Peyer's patch (tissue), 4 donors: ENCODE results near the gene CEMIP. TPM values are rescaled to one million over a fixed set of nuclear protein-coding genes. Genes with fewer than 3 reads are reported as not detected.

ENCODE experiments used
- DNase-seq, 3 donors: peaks; one replicate each; pipeline ENCODE4 v3.0.0-alpha.2; 2017 to 2019
- H3K27ac ChIP-seq, 4 donors: fragments of 200-600 bp; sonication (generic); one replicate each; pipeline ENCODE4 v1.5.1; 2016 to 2019
- H3K27me3 ChIP-seq, 2 donors: fragments of 200-600 bp; sonication (generic); one replicate each; pipeline ENCODE4 v1.5.1; 2019
- H3K36me3 ChIP-seq, 3 donors: fragments of 200-600 bp; sonication (generic); one replicate each; pipeline ENCODE4 v1.5.1; 2016 to 2019
- H3K4me1 ChIP-seq, 4 donors: fragments of 200-600 bp; sonication (generic); one replicate each; pipeline ENCODE4 v1.5.1; 2016 to 2019
- H3K4me3 ChIP-seq, 4 donors: fragments of 200-600 bp; sonication (generic); 1 replicate in 3 of 4; 2 replicates in 1 of 4; pipeline ENCODE4 v1.5.1; 2016 to 2019; ENCODE audit warnings: mild to moderate bottlenecking in 1 of 4
- H3K9me3 ChIP-seq, 4 donors: fragments of 200-600 bp; sonication (generic); one replicate each; pipeline ENCODE4 v1.5.1; 2016 to 2019; ENCODE audit warnings: mild to moderate bottlenecking in 1 of 4
- POLR2A ChIP-seq, 2 donors: fragments of 450-650 bp; IDR thresholded peaks; one replicate each; pipeline ENCODE4 v1.5.1; 2017; ENCODE audit warnings: antibody characterized with exemption in 2 of 2, mild to moderate bottlenecking in 2 of 2, moderate library complexity in 2 of 2
- total RNA-seq, 4 donors: library from RNA; depleted of rRNA; stranded (reverse); fragments of >200 nt; gene quantifications; one replicate each; pipeline ENCODE4 v1.1.0, GENCODE V29; 2016
- TF ChIP-seq, protein P1 (sequence below), 6 experiments: fragments of 450-650 bp in 4 of 6; fragments of 200-600 bp in 2 of 6; sonication (generic) in 1 of 6; IDR thresholded peaks; one replicate each; pipeline ENCODE4 v1.5.1; 2017 to 2019; ENCODE audit warnings: antibody characterized with exemption in 6 of 6, mild to moderate bottlenecking in 3 of 6, moderate library complexity in 1 of 6

Gene CEMIP
- total RNA-seq, 4 donors from 2014 or later, result 0.27 to 0.83 (median 0.57) TPM; not detected in 1

GRCh38 chr15:80823995-80824394 lies 44.8 kb downstream of the CEMIP start:
- TF ChIP-seq, protein P1, sequence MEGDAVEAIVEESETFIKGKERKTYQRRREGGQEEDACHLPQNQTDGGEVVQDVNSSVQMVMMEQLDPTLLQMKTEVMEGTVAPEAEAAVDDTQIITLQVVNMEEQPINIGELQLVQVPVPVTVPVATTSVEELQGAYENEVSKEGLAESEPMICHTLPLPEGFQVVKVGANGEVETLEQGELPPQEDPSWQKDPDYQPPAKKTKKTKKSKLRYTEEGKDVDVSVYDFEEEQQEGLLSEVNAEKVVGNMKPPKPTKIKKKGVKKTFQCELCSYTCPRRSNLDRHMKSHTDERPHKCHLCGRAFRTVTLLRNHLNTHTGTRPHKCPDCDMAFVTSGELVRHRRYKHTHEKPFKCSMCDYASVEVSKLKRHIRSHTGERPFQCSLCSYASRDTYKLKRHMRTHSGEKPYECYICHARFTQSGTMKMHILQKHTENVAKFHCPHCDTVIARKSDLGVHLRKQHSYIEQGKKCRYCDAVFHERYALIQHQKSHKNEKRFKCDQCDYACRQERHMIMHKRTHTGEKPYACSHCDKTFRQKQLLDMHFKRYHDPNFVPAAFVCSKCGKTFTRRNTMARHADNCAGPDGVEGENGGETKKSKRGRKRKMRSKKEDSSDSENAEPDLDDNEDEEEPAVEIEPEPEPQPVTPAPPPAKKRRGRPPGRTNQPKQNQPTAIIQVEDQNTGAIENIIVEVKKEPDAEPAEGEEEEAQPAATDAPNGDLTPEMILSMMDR (IDR thresholded peaks at IDR 0.05), result no peak
- TF ChIP-seq POLR2A (IDR thresholded peaks at IDR 0.05), result no peak
- Histone ChIP-seq H3K27me3 (no peaks in the 10 kb centered on the region), H3K4me1 (no peaks in the 10 kb centered on the region), H3K4me3 (no peak overlapping the region), H3K36me3 (no peaks in the 10 kb centered on the region), H3K9me3 (no peaks in the 10 kb centered on the region), H3K27ac (no peak overlapping the region)
- no peak for DNase-seq

DNA sequence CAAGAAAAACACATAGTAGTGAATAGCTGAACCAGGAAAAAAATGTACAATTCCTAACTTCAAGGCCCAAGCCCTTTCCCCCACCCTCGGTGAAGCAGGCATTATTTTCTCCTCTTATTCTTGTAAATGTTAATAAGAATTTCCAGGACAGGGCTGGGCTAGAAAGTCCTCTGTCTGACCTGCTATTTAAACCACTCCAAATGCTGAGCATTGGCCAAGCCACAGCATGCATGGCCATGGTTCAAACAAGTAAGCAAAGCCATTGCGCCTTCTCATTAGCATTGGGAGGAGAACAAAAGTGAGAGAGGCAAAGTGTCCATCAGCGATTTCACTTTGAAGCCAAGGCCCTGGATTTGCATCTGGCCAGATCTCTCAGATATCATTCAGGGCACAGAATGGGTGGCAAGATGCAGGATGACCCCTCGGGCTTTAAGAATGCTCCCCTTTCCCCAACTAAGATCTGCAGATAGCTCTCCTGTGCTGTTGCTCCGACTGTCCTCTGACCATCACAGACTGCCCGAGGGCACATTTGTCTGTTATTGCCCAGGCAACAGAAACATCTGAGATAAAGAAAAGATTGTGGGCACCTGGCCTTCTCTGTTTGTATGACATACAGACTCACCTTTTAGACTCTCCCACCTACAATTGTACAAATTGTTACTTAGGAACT lies 46.3 kb downstream of the CEMIP start:
- H3K27me3 ChIP-seq, result no peaks in the 10 kb centered on the region
- H3K9me3 ChIP-seq, result no peaks in the 10 kb centered on the region
- H3K4me1 ChIP-seq, result no peaks in the 10 kb centered on the region
- no peaks in the 10 kb centered on the region for H3K36me3 ChIP-seq
- H3K4me3 ChIP-seq, result no peak overlapping the region
- no peak for DNase-seq
- no peak overlapping the region for H3K27ac ChIP-seq
- TF ChIP-seq POLR2A (IDR thresholded peaks at IDR 0.05), result no peak
- TF ChIP-seq, protein P1 (IDR thresholded peaks at IDR 0.05), result no peak

DNA sequence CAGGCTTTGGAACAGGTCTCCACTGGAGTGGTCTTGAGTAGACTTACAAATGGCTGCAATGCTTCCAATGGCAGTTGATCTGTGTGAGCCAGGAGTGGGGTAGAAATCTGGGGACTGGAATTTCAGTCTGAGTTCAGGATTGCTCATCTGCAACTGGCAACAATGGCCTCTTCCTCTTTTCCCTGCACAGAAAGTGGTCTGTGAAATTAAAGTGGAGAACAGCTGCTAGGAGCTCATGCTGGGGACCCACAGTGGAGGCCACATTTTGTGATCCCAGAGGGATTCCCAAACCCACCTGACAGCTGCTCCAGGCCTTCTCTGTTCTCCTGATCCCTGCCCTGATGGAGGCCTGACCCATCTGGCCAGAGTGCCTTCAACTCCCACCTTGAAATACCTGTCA lies 49.6 kb downstream of the CEMIP start:
- no peaks in the 10 kb centered on the region for H3K4me1 ChIP-seq
- DNase-seq, result no peak
- H3K36me3 ChIP-seq, result no peaks in the 10 kb centered on the region
- TF ChIP-seq, protein P1 (IDR thresholded peaks at IDR 0.05), result no peak
- no peak for TF ChIP-seq POLR2A (IDR thresholded peaks at IDR 0.05)
- H3K27me3 ChIP-seq, result no peaks in the 10 kb centered on the region
- no peak overlapping the region for H3K4me3 ChIP-seq
- H3K27ac ChIP-seq, result no peak overlapping the region
- H3K9me3 ChIP-seq, result no peaks in the 10 kb centered on the region

DNA sequence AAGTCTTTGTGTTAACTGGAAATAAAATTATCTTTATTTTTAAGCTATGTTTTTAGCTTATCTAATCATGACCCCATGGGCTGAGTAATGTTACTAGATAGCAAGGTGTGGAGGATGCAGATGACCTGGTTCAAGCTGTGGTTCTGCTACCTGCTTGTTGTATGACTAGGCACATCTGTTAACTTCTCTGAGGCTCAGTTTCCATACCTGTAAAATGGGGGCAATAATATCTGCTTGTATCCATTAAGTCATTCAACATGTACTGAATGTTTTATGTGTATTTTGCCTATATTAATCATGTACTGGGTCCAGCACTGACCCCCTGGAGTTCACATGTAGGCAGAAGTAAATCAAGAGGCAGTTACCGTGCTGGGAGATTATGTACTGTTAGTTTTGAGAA lies 51.5 kb downstream of the CEMIP start:
- Histone ChIP-seq H3K27me3 (no peaks in the 10 kb centered on the region), H3K4me3 (no peak overlapping the region), H3K9me3 (no peaks in the 10 kb centered on the region), H3K36me3 (no peaks in the 10 kb centered on the region), H3K27ac (no peak overlapping the region), H3K4me1 (peaks cover 0 to 9% (median 0%) of the 10 kb centered on the region in 4 donors)
- DNase-seq, result no peak
- TF ChIP-seq, protein P1 (IDR thresholded peaks at IDR 0.05), result no peak
- TF ChIP-seq POLR2A (IDR thresholded peaks at IDR 0.05), result no peak

DNA sequence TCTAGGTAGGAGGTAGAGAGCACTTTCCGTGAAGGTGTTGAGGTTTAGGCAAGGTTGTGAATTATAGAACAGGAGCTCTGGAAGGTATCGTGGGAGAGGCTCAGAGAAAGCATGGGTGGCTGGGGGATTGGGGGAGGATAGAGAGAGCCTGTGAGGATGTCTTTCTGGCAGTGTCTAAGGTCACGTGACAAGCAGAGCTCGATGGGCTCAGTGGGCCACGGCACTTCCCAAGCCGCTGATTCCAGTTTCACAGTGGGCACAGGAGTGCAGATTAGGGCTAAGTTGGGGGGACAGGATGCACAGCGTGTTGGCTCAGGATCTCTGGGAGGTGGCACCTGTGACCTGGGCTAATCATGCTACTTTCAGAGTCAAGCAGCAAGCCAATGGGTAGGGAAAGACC lies 52.0 kb downstream of the CEMIP start:
- H3K4me1 ChIP-seq, result peaks cover 0 to 9% (median 0%) of the 10 kb centered on the region in 4 donors
- TF ChIP-seq, protein P1 (IDR thresholded peaks at IDR 0.05), result no peak
- no peak for TF ChIP-seq POLR2A (IDR thresholded peaks at IDR 0.05)
- no peaks in the 10 kb centered on the region for H3K27me3 ChIP-seq
- no peaks in the 10 kb centered on the region for H3K36me3 ChIP-seq
- DNase-seq, result no peak
- H3K27ac ChIP-seq, result no peak overlapping the region
- no peak overlapping the region for H3K4me3 ChIP-seq
- no peaks in the 10 kb centered on the region for H3K9me3 ChIP-seq
